Hepatic stellate cell (primary cell): ENCODE results near the gene ITFG2.

Experiments
- DNase-seq: peaks from one replicate; pipeline ENCODE4 v3.0.0; 2011; ENCODE audit warnings: low spot score

Gene ITFG2

GRCh38 chr12:2832550-2833127 lies 20.2 kb downstream of the ITFG2 start:
- no peak for DNase-seq

GRCh38 chr12:2833327-2833726 lies 20.9 kb downstream of the ITFG2 start:
- no peak for DNase-seq

GRCh38 chr12:2833810-2834209 lies 21.3 kb downstream of the ITFG2 start:
- peak; percentile 42 for DNase-seq

- peak; percentile 64 for DNase-seq
These were observed 22.4 kb downstream of the ITFG2 start, which contains the start of gene NRIP2 for GRCh38 chr12:2834581-2835491. TSS of gene NRIP2 (minus strand) at chr12:2835035. CDS start at chr12:2834983, 52 bp downstream.

- DNase-seq: no peak
These were observed 23.4 kb downstream of the ITFG2 start for GRCh38 chr12:2835691-2836403.

- no peak for DNase-seq
These were observed 24.1 kb downstream of the ITFG2 start for GRCh38 chr12:2836574-2836973.

GRCh38 chr12:2841056-2841650 lies 28.7 kb downstream of the ITFG2 start:
- DNase-seq: no peak

- DNase-seq: peak; percentile 26
These were observed 30.5 kb downstream of the ITFG2 start for GRCh38 chr12:2842948-2843347.

GRCh38 chr12:2844786-2845185 lies 32.3 kb downstream of the ITFG2 start:
- DNase-seq: no peak

GRCh38 chr12:2845280-2845679 lies 32.8 kb downstream of the ITFG2 start:
- peak; percentile 84 for DNase-seq

GRCh38 chr12:2851931-2852330 lies 39.5 kb downstream of the ITFG2 start:
- DNase-seq: no peak

- peak; percentile 94 for DNase-seq
These were observed 41.2 kb downstream of the ITFG2 start for GRCh38 chr12:2853626-2854025.

GRCh38 chr12:2854669-2855453 lies 42.4 kb downstream of the ITFG2 start:
- no peak for DNase-seq

- DNase-seq: no peak
These were observed 43.1 kb downstream of the ITFG2 start for GRCh38 chr12:2855546-2855945.

GRCh38 chr12:2856051-2856450 lies 43.6 kb downstream of the ITFG2 start:
- peak; percentile 51 for DNase-seq

GRCh38 chr12:2857021-2857431 lies 44.6 kb downstream of the ITFG2 start, which contains the start of gene TEX52:
TSS of gene TEX52 (minus strand) at chr12:2857039. CDS start at chr12:2857026, 13 bp downstream.
- no peak for DNase-seq

GRCh38 chr12:2857576-2857975 lies 45.1 kb downstream of the ITFG2 start:
- DNase-seq: no peak

GRCh38 chr12:2858334-2858733 lies 45.9 kb downstream of the ITFG2 start:
- DNase-seq: no peak

GRCh38 chr12:2858944-2859421 lies 46.5 kb downstream of the ITFG2 start:
- DNase-seq: no peak

GRCh38 chr12:2860170-2860569 lies 47.7 kb downstream of the ITFG2 start:
- DNase-seq: no peak

GRCh38 chr12:2862876-2863275 lies 50.4 kb downstream of the ITFG2 start:
- no peak for DNase-seq
